GM19035 (cell line): ENCODE measurements around the gene KCTD20.
"Not testable (repeated sequence)": the region's sequence is repeated elsewhere in the genome, so short reads cannot be mapped to it uniquely, and the experiment has no call there.

Experiments
- ATAC-seq: cut with Tn5 transposase; IDR thresholded peaks from one replicate; pipeline ENCODE4 v1.9.1; 2021; ENCODE audit not compliant: unreplicated experiment

The KCTD20 gene

DNA sequence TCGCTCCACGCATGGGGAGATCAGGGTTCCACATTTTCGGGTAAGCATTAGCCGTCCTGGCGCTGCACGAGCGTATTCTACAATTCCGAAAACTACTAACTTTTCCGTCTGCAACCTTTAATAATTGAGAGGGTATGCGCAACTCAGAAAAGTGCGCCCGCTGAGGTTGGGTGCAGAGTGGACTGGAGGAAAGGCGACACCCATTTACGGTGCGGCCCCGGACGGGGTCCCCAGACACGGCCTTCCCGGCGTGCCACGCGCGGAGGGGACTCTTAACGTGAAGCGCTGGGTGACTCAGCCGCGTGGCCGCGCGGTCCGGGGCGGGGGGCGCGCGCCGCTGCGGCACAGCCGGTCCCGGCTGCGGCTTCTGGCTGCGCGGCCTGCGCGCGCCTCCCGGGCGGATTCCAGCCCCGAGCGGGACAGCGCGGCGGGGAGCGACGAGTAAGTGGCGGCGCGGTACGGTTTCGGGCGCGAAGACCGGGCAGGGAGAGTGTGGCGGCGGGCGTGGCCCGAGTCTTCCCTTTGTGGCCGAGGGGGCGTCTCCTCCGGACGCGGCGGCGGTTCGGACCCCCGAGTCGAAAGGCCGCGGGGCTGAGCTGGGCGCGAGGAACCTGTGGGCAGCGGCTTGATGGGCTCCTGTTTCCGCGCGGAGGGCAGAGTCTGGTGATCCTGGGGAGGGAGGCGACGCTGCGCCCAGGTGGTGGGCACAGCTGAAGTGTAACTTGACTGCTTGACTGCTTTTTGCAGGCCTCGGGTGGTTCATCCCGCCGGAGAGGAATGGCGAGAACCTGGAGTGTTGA is at the start of gene KCTD20, which contains the start of gene PXT1:
Gene KCTD20 (plus strand): TSS at position 330 of the 800 bp plus-strand sequence. CDS start 27,098 bp downstream, outside the sequence.
Gene PXT1 (minus strand): TSS at position 184 of the 800 bp plus-strand sequence. CDS start 16,772 bp downstream, outside the sequence.
- peak; percentile 75 for ATAC-seq

DNA sequence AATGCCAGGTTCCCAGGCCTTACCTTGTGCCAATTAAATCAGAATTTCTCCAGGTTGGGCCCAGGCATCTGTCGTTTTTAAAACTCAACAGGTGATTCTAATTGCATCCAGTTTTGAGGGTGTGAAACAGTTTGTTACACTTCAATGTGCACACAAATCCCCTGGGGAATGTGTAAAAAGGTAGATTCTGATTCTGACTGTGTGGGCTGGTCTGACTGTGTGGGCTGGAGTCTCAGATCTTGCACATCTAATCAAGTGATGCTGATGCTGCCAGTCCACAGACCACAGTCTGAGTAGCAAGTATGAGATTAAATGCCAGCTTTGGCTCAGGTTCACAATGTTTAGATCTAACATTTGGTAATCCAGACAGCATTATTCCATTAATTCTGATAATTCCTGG is 42.8 kb upstream of the KCTD20 start:
- ATAC-seq = no peak

DNA sequence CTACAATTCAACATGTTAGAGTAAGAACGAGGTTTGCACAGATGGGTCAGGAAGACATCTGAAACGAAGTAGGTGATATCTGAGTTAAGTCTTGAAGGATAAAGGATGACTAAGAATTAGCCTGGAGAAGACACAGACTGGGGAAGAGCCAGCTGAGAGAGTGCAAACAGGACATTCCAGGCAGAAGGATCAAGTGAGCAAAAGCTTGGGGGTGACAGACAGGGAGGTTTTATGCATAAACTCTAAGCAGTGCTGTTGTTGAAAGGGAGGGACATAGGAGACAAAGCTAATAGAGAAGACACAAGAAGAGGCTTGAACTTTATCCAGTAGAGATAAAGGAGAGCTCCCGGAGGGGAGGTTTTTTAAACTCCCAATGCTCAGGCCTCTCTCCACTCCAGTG is 40.3 kb upstream of the KCTD20 start:
- ATAC-seq = no peak

DNA sequence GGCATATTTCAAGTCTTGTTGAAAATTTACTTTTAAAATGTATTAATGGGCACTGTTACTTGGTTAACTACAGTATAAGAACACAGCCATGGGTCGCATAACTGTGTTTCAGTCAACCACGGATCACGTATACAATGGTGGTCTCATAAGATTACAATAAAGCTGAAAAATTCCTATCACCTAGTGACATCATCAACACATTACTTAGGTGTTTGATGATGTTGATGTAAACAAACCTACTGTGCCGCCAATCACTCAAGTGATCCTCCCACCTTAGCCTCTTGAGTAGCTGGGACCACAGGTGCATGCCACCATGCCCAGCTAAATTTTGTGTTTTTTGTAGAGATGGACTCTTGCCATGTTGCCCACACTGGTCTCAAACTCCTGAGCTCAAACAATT is 38.6 kb upstream of the KCTD20 start:
- ATAC-seq = no peak

DNA sequence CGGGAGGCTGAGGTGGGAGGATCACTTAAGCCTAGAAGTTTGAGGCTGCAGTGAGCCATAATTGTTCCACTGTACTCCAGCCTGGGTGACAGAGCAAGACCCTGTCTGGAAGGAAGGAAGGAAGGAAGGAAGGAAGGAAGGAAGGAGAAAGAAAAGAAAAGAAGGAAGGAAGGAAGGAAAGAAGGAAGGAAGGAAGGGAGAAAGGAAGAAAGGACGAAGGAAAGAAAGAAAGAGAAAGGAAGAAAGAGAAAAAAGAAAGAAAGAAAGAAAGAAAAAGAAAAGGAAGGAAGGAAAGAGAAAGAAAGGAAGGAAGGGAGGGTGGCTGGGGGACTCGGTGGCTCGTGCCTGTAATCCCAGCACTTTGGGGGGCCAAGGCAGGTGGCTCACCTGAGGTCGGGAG is 33.1 kb upstream of the KCTD20 start:
- ATAC-seq = not testable (repeated sequence)

DNA sequence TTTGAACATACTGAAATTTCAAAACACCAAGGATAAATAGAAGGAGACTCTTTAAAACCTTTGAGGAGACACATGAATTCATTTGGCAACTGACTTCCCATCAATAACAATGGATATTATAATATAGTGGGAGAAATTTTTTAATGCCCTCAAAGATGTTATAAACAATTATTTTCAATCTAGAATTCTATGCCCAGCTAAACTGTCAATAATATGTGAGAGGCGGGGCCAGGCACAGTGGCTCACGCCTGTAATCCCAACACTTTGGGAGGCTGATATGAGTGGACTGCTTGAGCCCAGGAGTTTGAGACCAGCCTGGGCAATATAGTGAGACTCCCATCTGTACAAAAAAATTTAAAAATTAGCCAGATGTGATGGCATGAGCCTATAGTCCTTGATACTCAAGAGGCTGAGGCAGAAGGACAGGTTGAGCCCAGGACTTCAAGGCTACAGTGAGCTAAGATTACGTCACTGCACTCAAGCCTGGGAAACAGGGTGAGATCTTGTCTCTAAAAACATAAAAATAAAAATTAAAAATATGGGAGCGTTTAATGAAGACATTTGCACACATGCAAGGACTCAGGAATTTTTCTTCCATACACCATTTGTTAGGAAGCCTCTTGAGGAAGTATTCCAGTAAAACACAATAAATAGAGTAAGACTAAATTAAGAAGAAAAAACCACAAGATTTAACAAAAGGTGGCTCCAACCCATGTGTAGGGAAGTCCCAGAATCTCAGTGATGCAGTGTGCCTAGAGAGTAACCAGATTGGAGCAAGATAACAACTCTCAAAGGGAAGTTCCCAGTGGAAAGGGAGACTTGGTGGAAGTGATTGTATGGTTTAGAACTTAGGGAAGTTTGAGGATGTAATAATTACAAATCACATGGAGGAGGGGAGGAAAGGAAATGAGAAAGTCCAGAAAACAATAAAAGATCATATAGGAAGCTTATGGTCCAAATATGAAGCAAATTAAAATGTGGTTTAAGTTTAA is 29.0 kb upstream of the KCTD20 start:
- no peak for ATAC-seq

DNA sequence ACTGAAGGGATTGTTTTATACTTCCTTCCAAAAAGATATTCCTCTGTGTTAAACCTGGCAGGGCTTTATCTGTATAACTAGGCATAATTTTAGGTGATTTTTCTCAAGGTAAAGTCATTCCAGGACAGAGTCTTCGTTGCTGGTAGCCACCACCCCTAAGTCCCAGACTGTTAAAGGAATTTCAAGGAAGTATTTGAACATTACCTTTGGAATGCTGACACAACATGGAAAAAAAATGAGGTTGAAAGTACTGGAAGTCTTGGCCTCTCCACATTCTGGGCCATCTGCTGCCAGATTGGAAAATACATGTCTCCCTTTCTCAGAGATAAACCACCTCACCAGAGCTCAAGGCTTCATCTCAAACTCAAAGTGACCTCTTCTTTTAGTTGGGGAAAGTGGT is 28.3 kb upstream of the KCTD20 start:
- no peak for ATAC-seq

DNA sequence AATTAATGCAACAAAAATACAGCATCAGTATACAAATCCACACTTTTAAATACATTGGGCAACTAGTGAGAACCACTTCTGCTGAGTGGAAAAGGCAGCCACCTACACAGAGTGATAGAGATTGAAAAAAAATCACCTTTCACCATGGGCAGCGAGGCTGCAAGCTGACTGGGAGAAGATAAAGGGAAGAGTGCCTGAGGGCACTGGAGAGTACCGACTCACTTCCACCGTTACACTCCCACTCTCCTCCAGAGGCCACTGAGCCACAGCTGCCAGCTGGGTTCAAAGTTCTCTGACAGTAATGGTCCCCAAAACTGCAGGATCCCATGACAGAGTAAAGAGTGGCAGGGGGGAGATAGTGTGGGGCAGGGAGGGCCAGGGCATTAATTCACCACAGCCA is 24.2 kb upstream of the KCTD20 start:
- ATAC-seq = no peak

DNA sequence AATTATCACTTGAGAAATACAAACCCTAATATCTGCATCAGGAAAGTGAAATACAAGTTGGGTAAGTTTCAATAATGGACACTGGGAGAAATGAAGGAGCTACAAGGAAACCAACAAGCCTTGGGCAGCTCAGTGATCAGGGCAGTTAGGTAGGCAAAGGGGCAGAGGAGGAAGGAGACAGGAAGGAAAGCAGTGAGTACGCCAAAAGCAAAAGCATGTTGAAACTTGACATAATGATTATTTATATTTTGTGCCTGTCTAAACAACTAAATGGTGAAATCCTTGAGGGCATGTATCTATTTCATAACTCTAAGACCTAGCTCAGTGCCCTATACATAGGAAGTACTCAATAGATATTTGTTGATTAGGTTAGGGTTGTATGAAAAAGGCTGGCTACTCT is 23.5 kb upstream of the KCTD20 start:
- ATAC-seq = no peak

DNA sequence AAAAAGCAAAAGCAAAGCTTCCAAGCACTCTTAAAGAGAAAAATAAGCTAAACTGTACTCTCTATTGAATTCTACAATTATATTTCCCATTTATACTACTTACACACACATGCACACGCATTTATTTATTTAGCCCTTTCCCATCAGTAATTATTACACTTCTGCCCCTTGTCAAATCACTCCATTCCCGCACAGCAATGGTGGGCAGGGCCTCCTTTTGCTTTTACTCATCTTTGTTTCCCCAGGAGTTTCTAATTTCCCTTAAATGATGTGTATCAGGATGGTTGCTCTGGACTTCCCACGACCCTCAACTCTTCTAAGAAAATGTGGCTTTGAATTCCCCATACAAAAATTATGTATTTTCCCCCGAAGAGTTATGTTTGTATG is 20.1 kb upstream of the KCTD20 start:
- no peak for ATAC-seq

DNA sequence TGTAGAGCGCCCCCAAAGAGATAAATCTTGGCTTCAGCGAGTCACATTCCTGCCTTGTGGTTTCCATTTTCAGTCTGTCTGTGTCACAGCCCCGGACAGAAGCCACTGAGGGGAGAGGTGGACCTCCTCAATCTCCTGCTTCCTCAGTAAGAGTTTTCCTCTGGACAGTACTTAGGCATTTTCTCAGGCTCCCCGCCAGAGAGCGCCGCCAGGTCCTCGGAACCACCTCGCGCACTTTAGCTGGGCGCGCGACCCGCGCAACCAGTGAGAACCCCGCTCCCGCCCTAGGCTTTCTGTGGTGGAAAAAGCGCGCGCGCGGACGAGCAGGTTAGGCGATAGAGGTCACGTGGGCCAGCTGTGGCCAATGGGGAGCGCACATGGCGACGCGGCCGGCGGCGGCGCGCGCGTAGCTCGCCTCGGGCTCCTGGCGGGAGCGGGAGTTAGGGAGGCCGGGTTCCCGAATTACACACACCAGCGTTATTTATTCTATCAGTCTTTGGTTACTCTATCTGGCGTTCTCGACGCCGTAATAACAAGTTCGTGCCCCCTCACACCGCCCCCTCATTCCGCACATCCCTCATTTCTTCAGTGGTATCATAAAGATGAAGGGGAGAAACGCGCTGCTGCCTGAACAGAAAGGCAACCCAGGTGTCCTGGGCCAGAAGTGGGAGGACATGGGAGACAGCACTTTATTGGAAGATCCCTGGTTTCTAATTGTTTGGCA is 19.5 kb upstream of the KCTD20 start:
- ATAC-seq = peak; percentile 96

DNA sequence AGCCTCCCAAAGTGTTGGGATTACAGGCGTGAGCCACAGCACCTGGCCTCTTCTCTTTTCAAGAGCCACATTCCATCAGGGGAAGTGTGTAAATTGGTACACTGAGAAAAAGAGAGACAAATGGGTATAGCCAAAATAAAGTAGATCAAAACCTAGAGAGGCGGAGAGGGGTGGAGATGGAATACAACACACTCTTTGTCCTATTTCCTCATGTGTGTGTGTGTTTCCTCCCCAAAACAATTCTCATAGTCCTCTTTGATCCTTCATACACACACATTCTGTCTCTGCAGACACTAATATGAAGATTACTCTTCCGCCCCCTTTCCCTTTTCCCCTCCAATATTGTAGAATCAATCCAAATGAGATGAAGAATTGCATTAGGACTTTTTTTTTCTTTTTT is 16.2 kb upstream of the KCTD20 start:
- no peak for ATAC-seq

DNA sequence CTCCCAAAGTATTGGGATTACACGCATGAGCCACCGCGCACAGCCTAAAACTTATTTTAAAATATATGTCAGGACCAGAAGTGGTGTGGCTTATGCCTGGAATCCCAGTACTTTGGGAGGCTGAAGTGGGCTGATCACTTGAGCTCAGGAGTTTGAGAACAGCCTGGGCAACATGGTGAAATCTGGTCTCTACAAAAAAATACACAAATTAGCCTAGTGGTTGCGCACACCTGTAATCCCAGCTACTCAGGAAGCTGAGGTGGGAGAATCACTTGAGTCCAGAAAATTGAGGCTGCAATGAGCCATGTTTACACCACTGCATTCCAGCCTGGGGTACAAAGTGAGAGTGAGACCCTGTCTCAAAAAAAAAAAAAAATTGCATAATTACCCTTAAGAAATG is 13.9 kb upstream of the KCTD20 start:
- ATAC-seq = no peak

DNA sequence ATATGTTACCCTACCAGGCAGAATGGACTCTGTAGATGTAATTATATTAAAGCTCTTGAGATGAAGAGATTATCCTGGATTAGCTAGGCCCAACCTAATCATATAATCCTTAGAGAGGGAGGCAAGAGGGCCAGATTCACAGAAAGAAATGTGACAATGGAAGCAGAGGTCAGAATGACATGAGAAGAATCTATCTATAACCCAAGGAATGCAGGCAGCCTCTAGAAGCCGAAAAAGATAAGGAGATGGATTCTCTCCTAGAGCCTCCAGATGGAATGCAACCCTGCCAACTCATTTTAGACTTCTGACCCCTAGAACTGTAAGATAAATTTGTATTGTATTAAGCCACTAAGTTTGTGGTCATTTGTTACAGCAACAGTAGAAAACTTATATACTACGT is 12.4 kb upstream of the KCTD20 start:
- ATAC-seq = no peak

DNA sequence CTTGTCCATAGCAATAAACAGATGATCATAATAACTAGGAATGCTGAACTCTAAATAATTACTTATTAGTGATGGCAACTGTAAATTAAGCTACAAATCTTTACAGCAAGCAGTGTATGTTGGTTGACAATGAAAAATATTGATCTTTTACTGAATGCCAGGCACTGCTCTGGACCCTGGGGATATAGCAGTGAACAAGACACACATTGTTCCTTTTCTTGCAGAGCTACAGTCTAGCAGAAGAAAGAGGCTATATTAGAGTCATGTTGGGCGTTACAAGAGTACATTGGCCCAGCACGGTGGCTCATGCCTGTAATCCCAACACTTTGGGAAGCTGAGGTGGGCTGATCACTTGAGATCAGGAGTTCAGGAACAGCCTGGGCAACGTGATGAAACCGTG is 11.6 kb upstream of the KCTD20 start:
- no peak for ATAC-seq

DNA sequence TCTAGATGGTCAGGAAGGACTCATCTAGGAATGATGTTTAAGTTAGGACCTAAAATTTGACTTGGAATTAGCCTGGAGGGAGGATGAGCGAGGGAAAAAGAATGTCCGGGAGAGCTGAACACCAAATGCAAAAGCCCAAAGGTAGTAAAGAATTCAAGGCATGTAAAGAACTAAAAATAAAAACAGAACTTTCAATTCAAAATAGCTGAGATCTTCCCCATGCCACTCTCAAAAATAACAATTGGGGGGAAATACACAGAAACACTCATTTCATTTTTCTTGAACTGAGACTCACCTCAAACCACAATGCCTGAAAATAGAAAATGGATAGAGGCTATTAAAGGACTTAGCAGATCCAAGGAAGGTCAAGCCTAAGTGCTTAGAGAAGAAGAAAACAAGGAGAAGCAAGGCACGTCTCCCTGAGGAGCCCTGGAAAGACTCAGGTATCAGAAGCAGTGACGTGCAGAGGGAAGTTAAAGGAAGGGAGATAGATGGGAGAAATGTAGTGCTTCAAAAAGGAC is 10.6 kb upstream of the KCTD20 start:
- no peak for ATAC-seq

DNA sequence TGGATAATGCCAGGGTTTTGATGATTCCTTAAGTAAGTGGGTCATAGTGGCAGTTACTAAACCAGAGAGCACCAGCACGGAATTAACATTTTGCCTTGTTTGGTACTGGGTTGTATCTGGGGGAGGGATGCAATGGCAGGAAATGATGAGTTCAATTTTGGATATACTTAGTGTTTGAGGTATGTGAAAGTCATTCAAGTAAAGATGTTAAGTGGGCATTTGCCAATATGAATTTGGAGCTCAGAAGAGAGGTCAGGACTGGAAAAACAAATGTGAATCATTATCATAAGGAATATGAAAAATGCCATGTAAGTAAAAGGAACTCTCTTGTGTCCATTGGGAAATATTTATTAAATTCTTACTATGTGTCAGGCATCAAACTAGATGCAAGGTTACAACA is 6.3 kb upstream of the KCTD20 start:
- no peak for ATAC-seq

DNA sequence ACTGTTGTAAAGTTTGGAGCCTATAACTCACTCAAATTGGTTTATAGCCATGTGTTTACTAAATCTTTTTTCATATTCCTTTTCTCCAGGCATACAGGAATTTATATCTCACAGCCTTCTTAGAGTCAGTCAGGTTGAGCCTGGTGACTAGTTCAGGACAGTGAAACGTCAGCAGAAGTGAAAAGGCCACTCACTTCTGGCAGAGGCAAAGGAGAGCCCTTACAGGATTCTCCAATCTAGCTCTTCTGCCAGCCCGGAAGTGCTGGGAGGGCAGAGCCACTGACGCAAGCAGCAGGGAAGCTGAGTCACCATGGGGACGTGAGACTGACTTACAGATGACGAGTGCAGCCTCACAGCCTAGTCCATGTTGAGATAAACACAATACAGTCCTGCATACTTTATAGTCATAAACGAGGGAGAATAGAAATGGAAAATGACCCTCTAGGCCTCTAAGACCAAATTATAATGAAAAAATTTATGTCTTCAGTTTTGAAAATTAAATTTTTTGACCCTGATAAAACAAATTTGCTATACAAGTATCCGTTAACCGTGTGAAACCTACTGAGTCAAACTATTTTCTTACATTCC is 1.4 kb upstream of the KCTD20 start:
- peak; percentile 61 for ATAC-seq

DNA sequence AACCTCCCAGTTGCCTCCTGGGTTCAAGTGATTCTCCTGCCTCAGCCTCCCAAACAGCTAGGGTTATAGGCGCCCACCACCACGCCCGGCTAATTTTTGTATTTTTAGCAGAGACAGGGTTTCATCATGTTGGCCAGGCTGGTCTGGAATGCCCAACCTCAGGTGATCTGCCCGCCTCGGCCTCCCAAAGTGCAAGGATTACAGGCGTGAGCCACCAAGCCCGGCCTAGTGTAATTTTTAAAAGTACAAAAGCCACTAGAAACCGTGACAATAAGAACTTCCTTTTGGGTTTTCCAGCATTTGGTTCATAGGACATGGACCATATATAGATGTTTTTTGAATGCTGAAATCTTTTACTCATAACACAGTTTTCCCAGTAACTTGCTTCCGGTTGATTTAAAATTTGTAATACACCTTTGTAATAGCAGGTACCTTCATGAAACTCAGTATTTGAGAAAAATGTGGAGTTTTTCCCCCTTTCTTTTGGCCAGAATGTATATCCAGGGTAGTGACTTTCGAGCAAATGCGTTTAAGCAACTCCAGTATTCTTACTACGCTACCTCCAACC is 613 bp upstream of the KCTD20 start:
- no peak for ATAC-seq
